CD4-positive, alpha-beta T cell (primary cell): ENCODE results near the gene SERP2. TPM values are rescaled to one million over a fixed set of nuclear protein-coding genes. Genes with fewer than 3 reads are reported as not detected.

Experiments used
- ATAC-seq: fragments of 200-7000 bp; cut with Tn5 transposase; one replicate; pipeline ENCODE4 v1.10.0; 2022; ENCODE audit warnings: mild to moderate bottlenecking; ENCODE audit not compliant: poor library complexity
- CTCF ChIA-PET: fragments of 350-600 bp; sonication (Branson Sonifier 250); formaldehyde crosslinking; loops from one replicate; lab custom pipeline; 2021; ENCODE audit warnings: antibody characterized with exemption, inconsistent platforms; lab: Charles Lee
- POLR2A ChIA-PET: fragments of 350-600 bp; sonication (Branson Sonifier 250); formaldehyde crosslinking; loops from one replicate; lab custom pipeline; 2021; ENCODE audit warnings: antibody characterized with exemption, inconsistent platforms; lab: Charles Lee
- DNase-seq, 14 experiments: peaks; one replicate each; pipeline ENCODE4 v3.0.0-alpha.2; 2013 to 2020; ENCODE audit warnings: mixed read lengths in 2 of 14
- H3K27ac ChIP-seq, 2 donors: one replicate each; pipeline versions ENCODE4 v1.5.1 to v1.7.0; 2013; ENCODE audit warnings: low read length in 2 of 2, low read depth in 1 of 2, mild to moderate bottlenecking in 1 of 2
- H3K27me3 ChIP-seq, 2 experiments: 1 replicate in 1 of 2; 2 replicates in 1 of 2; pipeline versions ENCODE4 v1.6.1 to v1.7.0; 2013; ENCODE audit warnings: low read length in 2 of 2, control low read depth in 1 of 2, mild to moderate bottlenecking in 1 of 2, moderate library complexity in 1 of 2; ENCODE audit not compliant: insufficient read depth in 2 of 2, control insufficient read depth in 1 of 2
- H3K36me3 ChIP-seq: one replicate; pipeline ENCODE4 v1.6.1; 2013; ENCODE audit warnings: low read length, control low read depth; ENCODE audit not compliant: insufficient read depth
- H3K4me1 ChIP-seq: one replicate; pipeline ENCODE4 v1.6.1; 2013; ENCODE audit warnings: low read length, control low read depth; ENCODE audit not compliant: insufficient read depth
- H3K4me3 ChIP-seq: one replicate; pipeline ENCODE4 v1.5.1; 2013; ENCODE audit warnings: mild to moderate bottlenecking, low read length, moderate library complexity
- H3K9me3 ChIP-seq, 2 experiments: 1 replicate in 1 of 2; 2 replicates in 1 of 2; pipeline versions ENCODE4 v1.6.1 to v1.7.0; 2013; ENCODE audit warnings: low read length in 2 of 2, mild to moderate bottlenecking in 2 of 2, control low read depth in 1 of 2, moderate library complexity in 1 of 2; ENCODE audit not compliant: control insufficient read depth in 1 of 2, insufficient read depth in 1 of 2
- H3K27ac Mint-ChIP-seq: one replicate; pipeline ENCODE4 v1.8.0; 2020; ENCODE audit warnings: mixed read lengths
- H3K27me3 Mint-ChIP-seq: one replicate; pipeline ENCODE4 v1.8.0; 2021; ENCODE audit warnings: mixed read lengths
- H3K36me3 Mint-ChIP-seq: one replicate; pipeline ENCODE4 v1.8.0; 2021; ENCODE audit warnings: low read depth, mixed read lengths
- H3K4me1 Mint-ChIP-seq: one replicate; pipeline ENCODE4 v1.8.0; 2021; ENCODE audit warnings: low read depth, mixed read lengths
- H3K4me3 Mint-ChIP-seq: one replicate; pipeline ENCODE4 v1.8.0; 2020; ENCODE audit warnings: mild to moderate bottlenecking, mixed read lengths
- H3K9me3 Mint-ChIP-seq: one replicate; pipeline ENCODE4 v1.8.0; 2020; ENCODE audit warnings: mixed read lengths
- intact Hi-C, 2 experiments: fragments of 100-400 bp; cut with DNase I in 1 of 2; cut with micrococcal nuclease in 1 of 2; formaldehyde crosslinking; loops; one replicate each; pipeline versions ENCODE4 v1.15.1 to v1.9.0; 2023 to 2025; cut with DNase I, micrococcal nuclease
- total RNA-seq, 174 experiments: library from RNA in 2 of 174; stranded (reverse) in 2 of 174; gene quantifications; one replicate each; pipeline ENCODE4 v1.2.3 and lab custom pipeline; 2021 to 2026
- TF ChIP-seq, protein P1 (sequence below): fragments of 200-600 bp; IDR thresholded peaks from one replicate; pipeline ENCODE4 v1.8.0; 2022; ENCODE audit warnings: antibody characterized with exemption, mild to moderate bottlenecking

Gene SERP2
- total RNA-seq, 2 experiments from 2014 or later, result not detected

DNA sequence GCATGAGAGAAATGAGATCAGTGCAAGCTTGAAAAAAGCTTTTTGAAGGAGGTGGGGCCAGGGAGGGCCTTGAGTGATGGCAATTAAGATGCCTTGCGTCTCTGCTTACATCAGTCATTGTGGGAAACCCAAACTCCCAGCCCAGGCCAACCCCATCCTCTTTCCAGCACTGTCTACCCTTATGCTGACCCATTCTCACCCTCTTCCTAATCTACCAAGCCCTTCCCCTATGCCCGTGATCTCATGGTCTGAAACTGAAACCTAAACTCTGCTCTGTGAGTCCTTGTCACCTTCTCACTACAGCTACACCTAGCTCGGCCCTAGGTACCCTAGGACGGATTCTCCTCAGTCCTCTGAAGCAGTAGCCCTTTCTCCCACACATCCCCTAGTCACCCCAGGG is 36.0 kb upstream of the SERP2 start:
- no peaks in the 10 kb centered on the region for H3K9me3 ChIP-seq
- H3K36me3 ChIP-seq, result no peaks in the 10 kb centered on the region
- ATAC-seq (no peak), DNase-seq (no peak)
- Mint-ChIP-seq H3K4me1 (no peaks in the 10 kb centered on the region), H3K36me3 (no peaks in the 10 kb centered on the region), H3K27me3 (no peaks in the 10 kb centered on the region), H3K9me3 (no peaks in the 10 kb centered on the region), H3K27ac (no peak overlapping the region), H3K4me3 (no peak overlapping the region)
- CTCF ChIA-PET, result interaction anchor here (1.3 kb wide), 1 partner anchor 9 kb away, joined by 5 read pairs; no protein-coding TSS in a partner anchor
- H3K4me3 ChIP-seq, result no peak overlapping the region
- no peaks in the 10 kb centered on the region for H3K4me1 ChIP-seq
- intact Hi-C loops, result no loop called here
- H3K27me3 ChIP-seq, result no peaks in the 10 kb centered on the region
- POLR2A ChIA-PET, result no interaction called here
- TF ChIP-seq, protein P1, sequence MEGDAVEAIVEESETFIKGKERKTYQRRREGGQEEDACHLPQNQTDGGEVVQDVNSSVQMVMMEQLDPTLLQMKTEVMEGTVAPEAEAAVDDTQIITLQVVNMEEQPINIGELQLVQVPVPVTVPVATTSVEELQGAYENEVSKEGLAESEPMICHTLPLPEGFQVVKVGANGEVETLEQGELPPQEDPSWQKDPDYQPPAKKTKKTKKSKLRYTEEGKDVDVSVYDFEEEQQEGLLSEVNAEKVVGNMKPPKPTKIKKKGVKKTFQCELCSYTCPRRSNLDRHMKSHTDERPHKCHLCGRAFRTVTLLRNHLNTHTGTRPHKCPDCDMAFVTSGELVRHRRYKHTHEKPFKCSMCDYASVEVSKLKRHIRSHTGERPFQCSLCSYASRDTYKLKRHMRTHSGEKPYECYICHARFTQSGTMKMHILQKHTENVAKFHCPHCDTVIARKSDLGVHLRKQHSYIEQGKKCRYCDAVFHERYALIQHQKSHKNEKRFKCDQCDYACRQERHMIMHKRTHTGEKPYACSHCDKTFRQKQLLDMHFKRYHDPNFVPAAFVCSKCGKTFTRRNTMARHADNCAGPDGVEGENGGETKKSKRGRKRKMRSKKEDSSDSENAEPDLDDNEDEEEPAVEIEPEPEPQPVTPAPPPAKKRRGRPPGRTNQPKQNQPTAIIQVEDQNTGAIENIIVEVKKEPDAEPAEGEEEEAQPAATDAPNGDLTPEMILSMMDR, result no peak
- no peak overlapping the region for H3K27ac ChIP-seq

DNA sequence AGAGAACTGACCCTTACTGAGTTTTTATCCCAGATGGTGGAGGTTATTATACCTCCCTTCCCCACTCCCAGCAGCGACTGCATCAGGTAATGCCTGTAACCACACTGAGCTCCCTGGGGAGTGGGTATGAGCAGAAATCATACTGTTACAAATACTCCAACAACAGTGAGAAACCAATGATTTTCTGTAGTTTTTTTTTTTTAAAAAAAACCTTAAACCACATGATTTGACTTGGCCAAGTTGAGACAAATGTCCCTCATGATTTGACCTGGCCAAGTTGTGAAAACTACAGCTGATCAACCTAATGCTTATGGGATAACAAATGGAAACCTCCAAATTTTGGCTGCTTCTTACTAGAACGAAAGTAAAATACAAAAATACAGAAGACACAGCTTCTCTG is 33.1 kb upstream of the SERP2 start:
- no peaks in the 10 kb centered on the region for H3K36me3 ChIP-seq
- ChIA-PET POLR2A (no interaction called here), CTCF (no interaction called here)
- Mint-ChIP-seq H3K27me3 (no peaks in the 10 kb centered on the region), H3K4me1 (no peaks in the 10 kb centered on the region), H3K36me3 (no peaks in the 10 kb centered on the region), H3K27ac (no peak overlapping the region), H3K4me3 (no peak overlapping the region), H3K9me3 (no peaks in the 10 kb centered on the region)
- TF ChIP-seq, protein P1, result no peak
- no peaks in the 10 kb centered on the region for H3K9me3 ChIP-seq
- no peak overlapping the region for H3K27ac ChIP-seq
- DNase-seq (no peak), ATAC-seq (no peak)
- no peaks in the 10 kb centered on the region for H3K27me3 ChIP-seq
- H3K4me3 ChIP-seq, result no peak overlapping the region
- no peaks in the 10 kb centered on the region for H3K4me1 ChIP-seq
- intact Hi-C loops, result no loop called here

DNA sequence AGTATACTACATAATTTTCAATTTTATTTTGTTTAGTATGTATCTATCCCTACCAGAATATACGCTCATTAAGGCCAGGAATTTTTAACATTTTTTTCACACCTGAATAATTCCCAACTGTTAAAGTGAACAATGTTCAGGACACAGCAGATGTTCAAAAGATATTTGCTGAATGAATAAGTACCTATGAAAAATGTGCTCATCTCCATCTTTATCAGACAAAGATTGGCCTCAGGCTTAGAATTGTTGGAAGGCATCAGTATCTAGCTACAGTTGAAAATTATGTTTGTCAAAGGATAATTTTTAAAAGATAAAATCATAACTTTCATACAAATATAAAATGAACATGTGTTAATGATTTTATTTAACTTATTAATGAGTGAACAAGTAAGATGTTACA is 30.9 kb upstream of the SERP2 start:
- Mint-ChIP-seq H3K27me3 (no peaks in the 10 kb centered on the region), H3K4me1 (no peaks in the 10 kb centered on the region), H3K27ac (no peak overlapping the region), H3K4me3 (no peak overlapping the region), H3K36me3 (no peaks in the 10 kb centered on the region), H3K9me3 (no peaks in the 10 kb centered on the region)
- ATAC-seq (no peak), DNase-seq (no peak)
- Histone ChIP-seq H3K4me3 (no peak overlapping the region), H3K4me1 (no peaks in the 10 kb centered on the region), H3K9me3 (no peaks in the 10 kb centered on the region), H3K27me3 (peaks cover 0 to 2% of the 10 kb centered on the region in 2 experiments), H3K36me3 (no peaks in the 10 kb centered on the region), H3K27ac (no peak overlapping the region)
- ChIA-PET POLR2A (no interaction called here), CTCF (no interaction called here)
- TF ChIP-seq, protein P1, result no peak
- intact Hi-C loops, result no loop called here
